ENCODE results near the gene NCK2.

NCK2 gene

DNA sequence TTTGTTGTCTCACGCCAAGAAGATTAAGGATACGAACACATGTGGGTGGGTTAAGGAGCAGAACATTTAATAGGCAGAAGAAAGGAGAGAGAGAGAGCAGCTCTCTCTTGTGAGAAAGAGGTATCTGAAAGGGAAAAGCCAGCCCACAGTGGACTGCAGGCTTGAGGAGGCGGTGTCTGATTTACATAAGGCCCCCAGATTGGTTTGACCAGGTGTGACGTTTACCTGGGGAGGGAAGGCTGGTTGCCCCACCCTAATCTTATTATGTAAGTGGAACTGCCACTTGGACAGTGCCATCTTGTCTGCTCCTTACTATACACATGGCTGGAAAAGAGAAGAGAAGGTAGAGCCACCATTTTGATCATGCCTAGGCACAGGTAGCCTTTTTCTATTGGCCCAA, 189.2 kb downstream of the NCK2 start:
- Histone ChIP-seq H3K4me2 (ENCODE audit: low read depth, low read length) (no peak overlapping the region), H3K36me3 (replicated peaks; ENCODE audit: insufficient read depth, low read length) (no peaks in the 10 kb centered on the region), H3K4me1 (ENCODE audit: low read length) (no peaks in the 10 kb centered on the region), H3F3A (ENCODE audit: insufficient read depth, low read length) (no peaks in the 10 kb centered on the region), H3K27me3 (replicated peaks; ENCODE audit: insufficient read depth, low read length) (no peaks in the 10 kb centered on the region), H3K27ac (ENCODE audit: low read length) (no peak overlapping the region), H3K9me3 (replicated peaks; ENCODE audit: insufficient read depth, low read length) (no peaks in the 10 kb centered on the region), H3K9me2 (replicated peaks; ENCODE audit: insufficient read depth, low read length) (no peaks in the 10 kb centered on the region), H3K4me3 (ENCODE audit: low read length) (no peak overlapping the region), H3K79me2 (ENCODE audit: low read length) (no peaks in the 10 kb centered on the region), H4K20me1 (ENCODE audit: insufficient read depth, low read length) (no peaks in the 10 kb centered on the region), H3K9ac (ENCODE audit: low read length) (no peak overlapping the region), H2AFZ (ENCODE audit: low read length) (no peak overlapping the region)
- DNase-seq, result no peak
- TF ChIP-seq EZH2 (optimal IDR thresholded peaks at IDR 0.05; ENCODE audit: low read depth, low read length), result no peak
- TF ChIP-seq, protein P1, sequence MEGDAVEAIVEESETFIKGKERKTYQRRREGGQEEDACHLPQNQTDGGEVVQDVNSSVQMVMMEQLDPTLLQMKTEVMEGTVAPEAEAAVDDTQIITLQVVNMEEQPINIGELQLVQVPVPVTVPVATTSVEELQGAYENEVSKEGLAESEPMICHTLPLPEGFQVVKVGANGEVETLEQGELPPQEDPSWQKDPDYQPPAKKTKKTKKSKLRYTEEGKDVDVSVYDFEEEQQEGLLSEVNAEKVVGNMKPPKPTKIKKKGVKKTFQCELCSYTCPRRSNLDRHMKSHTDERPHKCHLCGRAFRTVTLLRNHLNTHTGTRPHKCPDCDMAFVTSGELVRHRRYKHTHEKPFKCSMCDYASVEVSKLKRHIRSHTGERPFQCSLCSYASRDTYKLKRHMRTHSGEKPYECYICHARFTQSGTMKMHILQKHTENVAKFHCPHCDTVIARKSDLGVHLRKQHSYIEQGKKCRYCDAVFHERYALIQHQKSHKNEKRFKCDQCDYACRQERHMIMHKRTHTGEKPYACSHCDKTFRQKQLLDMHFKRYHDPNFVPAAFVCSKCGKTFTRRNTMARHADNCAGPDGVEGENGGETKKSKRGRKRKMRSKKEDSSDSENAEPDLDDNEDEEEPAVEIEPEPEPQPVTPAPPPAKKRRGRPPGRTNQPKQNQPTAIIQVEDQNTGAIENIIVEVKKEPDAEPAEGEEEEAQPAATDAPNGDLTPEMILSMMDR (IDR thresholded peaks at IDR 0.05; ENCODE audit: low read length), result no peak
- TF ChIP-seq EZH2phosphoT487 (IDR thresholded peaks at IDR 0.05; ENCODE audit: low read length), result no peak

DNA sequence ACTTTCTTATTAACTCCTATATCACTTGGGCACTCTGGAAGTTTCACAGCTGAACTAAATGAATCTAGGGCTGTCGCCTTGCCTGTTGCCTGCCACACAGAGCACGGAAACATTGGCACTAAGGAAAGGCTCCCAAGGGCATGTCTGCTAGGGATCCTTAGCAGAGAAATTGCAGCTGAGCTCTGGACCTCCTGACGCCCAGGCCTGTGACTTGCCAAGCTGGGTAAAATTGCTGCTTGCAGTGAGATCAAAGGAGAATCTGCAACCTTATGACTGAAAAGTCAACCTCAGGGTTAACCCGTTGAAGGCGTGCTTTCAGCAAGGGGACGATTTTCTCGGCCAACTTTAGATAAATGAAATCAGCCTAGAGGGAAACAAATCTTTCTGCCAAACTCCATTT, 189.8 kb downstream of the NCK2 start:
- Histone ChIP-seq H3K36me3 (replicated peaks; ENCODE audit: insufficient read depth, low read length) (no peaks in the 10 kb centered on the region), H4K20me1 (ENCODE audit: insufficient read depth, low read length) (no peaks in the 10 kb centered on the region), H3K9ac (ENCODE audit: low read length) (no peak overlapping the region), H3K27ac (ENCODE audit: low read length) (no peak overlapping the region), H3K9me2 (replicated peaks; ENCODE audit: insufficient read depth, low read length) (no peaks in the 10 kb centered on the region), H3K27me3 (replicated peaks; ENCODE audit: insufficient read depth, low read length) (no peaks in the 10 kb centered on the region), H3K4me3 (ENCODE audit: low read length) (no peak overlapping the region), H3K4me2 (ENCODE audit: low read depth, low read length) (no peak overlapping the region), H2AFZ (ENCODE audit: low read length) (no peak overlapping the region), H3K4me1 (ENCODE audit: low read length) (no peaks in the 10 kb centered on the region), H3F3A (ENCODE audit: insufficient read depth, low read length) (no peaks in the 10 kb centered on the region), H3K79me2 (ENCODE audit: low read length) (no peaks in the 10 kb centered on the region), H3K9me3 (replicated peaks; ENCODE audit: insufficient read depth, low read length) (no peaks in the 10 kb centered on the region)
- DNase-seq, result no peak
- TF ChIP-seq EZH2phosphoT487 (IDR thresholded peaks at IDR 0.05; ENCODE audit: low read length) (no peak), EZH2 (optimal IDR thresholded peaks at IDR 0.05; ENCODE audit: low read depth, low read length) (no peak)
- TF ChIP-seq, protein P1 (IDR thresholded peaks at IDR 0.05; ENCODE audit: low read length), result no peak

DNA sequence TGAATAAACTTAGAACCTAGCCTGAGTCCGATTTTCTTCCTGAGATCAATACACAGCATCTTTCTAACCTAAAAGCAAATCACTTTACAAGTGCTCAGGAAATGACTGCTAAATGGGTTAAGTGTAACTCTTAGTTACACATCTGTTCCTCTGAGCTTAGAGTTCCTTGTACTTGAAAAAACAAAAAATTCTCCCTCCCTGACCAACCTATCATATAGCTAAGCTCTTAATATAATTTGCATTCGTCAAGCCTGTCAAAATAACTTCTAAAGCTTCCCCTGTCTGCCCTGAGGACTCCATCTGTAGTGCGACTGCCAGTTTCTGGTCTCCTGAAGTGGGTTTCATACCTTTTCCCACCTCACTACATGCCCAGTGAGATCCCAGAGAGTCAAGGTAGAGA, 190.4 kb downstream of the NCK2 start:
- H3K9me2 ChIP-seq (replicated peaks; ENCODE audit: insufficient read depth, low read length), result no peaks in the 10 kb centered on the region
- H3K27ac ChIP-seq (ENCODE audit: low read length), result no peak overlapping the region
- H3K9ac ChIP-seq (ENCODE audit: low read length), result no peak overlapping the region
- no peak for DNase-seq
- no peak overlapping the region for H3K4me2 ChIP-seq (ENCODE audit: low read depth, low read length)
- H3K9me3 ChIP-seq (replicated peaks; ENCODE audit: insufficient read depth, low read length), result no peaks in the 10 kb centered on the region
- H3K27me3 ChIP-seq (replicated peaks; ENCODE audit: insufficient read depth, low read length), result no peaks in the 10 kb centered on the region
- TF ChIP-seq EZH2 (optimal IDR thresholded peaks at IDR 0.05; ENCODE audit: low read depth, low read length), result no peak
- TF ChIP-seq EZH2phosphoT487 (IDR thresholded peaks at IDR 0.05; ENCODE audit: low read length), result no peak
- TF ChIP-seq, protein P1 (IDR thresholded peaks at IDR 0.05; ENCODE audit: low read length), result no peak
- H3F3A ChIP-seq (ENCODE audit: insufficient read depth, low read length), result no peaks in the 10 kb centered on the region
- H2AFZ ChIP-seq (ENCODE audit: low read length), result no peak overlapping the region
- H3K36me3 ChIP-seq (replicated peaks; ENCODE audit: insufficient read depth, low read length), result no peaks in the 10 kb centered on the region
- no peaks in the 10 kb centered on the region for H3K4me1 ChIP-seq (ENCODE audit: low read length)
- no peaks in the 10 kb centered on the region for H3K79me2 ChIP-seq (ENCODE audit: low read length)
- no peak overlapping the region for H3K4me3 ChIP-seq (ENCODE audit: low read length)
- H4K20me1 ChIP-seq (ENCODE audit: insufficient read depth, low read length), result no peaks in the 10 kb centered on the region

Data from MM.1S (cell line).